ENCODE data around the gene TTC27. TPM values are rescaled to one million over a fixed set of nuclear protein-coding genes. Genes with fewer than 3 reads are reported as not detected.

Gene TTC27
- total RNA-seq, 2 experiments from 2014 or later = 30.1 to 33.8 TPM

DNA sequence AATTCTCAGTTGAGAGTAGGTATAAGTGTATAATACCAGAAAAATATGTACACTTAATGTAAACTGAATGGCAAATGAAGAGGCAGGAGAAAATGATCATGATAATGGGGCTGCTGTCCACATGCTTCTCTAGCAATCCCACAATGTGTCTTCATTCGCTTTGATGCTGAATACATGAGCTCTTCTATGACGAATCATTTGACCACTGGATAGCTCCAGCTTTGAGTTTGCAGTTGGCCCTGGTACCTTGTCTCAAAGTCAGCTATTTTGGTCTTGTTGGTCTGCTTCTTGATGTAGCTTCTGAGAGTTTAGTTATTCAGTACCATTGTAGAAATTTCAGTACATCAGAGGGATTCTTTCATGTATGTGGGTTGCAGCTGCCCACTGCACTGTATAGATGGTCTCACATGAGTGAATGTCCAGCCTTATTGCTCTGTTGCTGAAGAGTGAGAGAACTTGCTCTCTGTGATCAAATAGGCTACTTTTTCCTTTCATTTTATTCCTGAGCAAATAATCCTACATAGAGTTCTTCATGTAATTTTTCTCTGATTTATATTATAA, 105.1 kb downstream of the TTC27 start:
- intact Hi-C loops (cut with micrococcal nuclease) = no loop called here
- TF ChIP-seq CTCF (IDR thresholded peaks at IDR 0.05) = no peak
- no peak for DNase-seq
- no peak overlapping the region for H3K4me3 Mint-ChIP-seq
- ATAC-seq = no peak
- peaks cover 16% of the 10 kb centered on the region for H3K36me3 Mint-ChIP-seq (ENCODE audit: low read depth)
- no peaks in the 10 kb centered on the region for H3K9me3 Mint-ChIP-seq
- H3K27ac Mint-ChIP-seq = no peak overlapping the region
- POLR2A ChIA-PET = no interaction called here
- H3K4me1 Mint-ChIP-seq (ENCODE audit: low read depth) = no peaks in the 10 kb centered on the region
- H3K27me3 Mint-ChIP-seq = no peaks in the 10 kb centered on the region
- CTCF ChIA-PET = no interaction called here

DNA sequence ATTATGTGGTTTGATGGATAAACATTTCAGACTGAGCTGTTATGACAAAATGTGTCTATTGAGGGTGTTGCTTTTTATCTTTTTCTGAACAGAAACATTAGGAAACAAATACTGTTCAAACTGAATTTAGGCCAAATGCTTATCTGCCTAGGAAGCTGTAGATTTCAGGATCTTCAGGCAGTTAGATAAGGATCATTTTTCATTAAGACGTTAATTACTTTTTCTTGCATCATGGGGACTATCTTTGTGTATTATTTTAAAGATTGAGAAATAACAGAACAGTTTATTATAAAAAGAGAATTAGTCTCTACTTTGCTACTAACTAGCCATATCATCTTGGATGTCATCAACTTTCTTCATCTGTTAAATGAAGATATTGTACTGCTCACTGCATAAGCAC, 107.5 kb downstream of the TTC27 start:
- DNase-seq = no peak
- Mint-ChIP-seq H3K9me3 (no peaks in the 10 kb centered on the region), H3K4me1 (ENCODE audit: low read depth) (no peaks in the 10 kb centered on the region), H3K27me3 (no peaks in the 10 kb centered on the region), H3K27ac (no peak overlapping the region), H3K4me3 (no peak overlapping the region), H3K36me3 (ENCODE audit: low read depth) (peaks cover 16% of the 10 kb centered on the region)
- ChIA-PET POLR2A (no interaction called here), CTCF (interaction anchor here (0.9 kb wide), 1 partner anchor 113 kb away, joined by 3 read pairs; no protein-coding TSS in a partner anchor)
- ATAC-seq = no peak
- intact Hi-C loops (cut with micrococcal nuclease) = no loop called here
- no peak for TF ChIP-seq CTCF (IDR thresholded peaks at IDR 0.05)

DNA sequence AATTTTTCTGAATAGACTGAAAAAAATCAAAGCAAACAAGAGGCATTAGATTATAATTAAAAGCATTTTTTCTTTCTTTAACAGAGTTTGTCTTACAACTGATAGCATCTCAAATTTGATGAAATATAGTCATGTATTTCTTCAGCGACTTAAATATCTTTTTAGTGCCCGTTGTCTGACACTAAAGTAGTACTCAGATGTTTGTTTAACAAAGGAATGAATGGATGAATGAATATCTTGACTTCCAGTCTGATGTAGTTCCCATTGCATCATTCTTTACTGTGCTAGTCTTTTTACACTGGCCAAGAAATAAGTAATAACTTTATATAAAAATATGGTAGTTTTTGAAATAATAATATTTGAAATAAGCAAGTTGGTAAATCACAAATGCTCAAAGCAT, 111.1 kb downstream of the TTC27 start:
- Mint-ChIP-seq H3K4me1 (ENCODE audit: low read depth) (no peaks in the 10 kb centered on the region), H3K4me3 (no peak overlapping the region), H3K27me3 (no peaks in the 10 kb centered on the region), H3K9me3 (no peaks in the 10 kb centered on the region), H3K27ac (no peak overlapping the region), H3K36me3 (ENCODE audit: low read depth) (peaks cover 36% of the 10 kb centered on the region)
- ChIA-PET CTCF (no interaction called here), POLR2A (no interaction called here)
- no peak for TF ChIP-seq CTCF (IDR thresholded peaks at IDR 0.05)
- no peak for DNase-seq
- ATAC-seq = no peak
- intact Hi-C loops (cut with micrococcal nuclease) = no loop called here

DNA sequence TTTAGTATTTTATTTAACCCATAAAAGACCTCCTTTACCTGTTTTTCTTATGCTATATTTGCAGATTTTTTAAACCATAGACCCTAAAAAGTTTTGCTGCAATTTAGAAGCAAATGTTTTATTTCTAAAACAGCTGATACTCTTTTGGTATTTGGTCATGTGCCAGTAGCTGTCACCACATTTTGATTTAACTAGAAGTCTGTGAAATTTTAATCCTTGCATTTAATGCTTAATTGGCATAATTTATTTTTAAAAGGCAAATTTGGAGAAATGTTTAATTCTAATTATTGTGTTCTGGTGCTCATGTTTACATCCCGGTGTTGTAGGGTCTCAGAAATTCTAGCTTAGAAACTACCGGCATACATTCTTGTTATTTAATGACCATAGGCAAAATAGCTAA, 111.8 kb downstream of the TTC27 start:
- no peak for TF ChIP-seq CTCF (IDR thresholded peaks at IDR 0.05)

GRCh38 chr2:32741575-32741974, 113.7 kb downstream of the TTC27 start:
- TF ChIP-seq CTCF (IDR thresholded peaks at IDR 0.05) = no peak
- H3K9me3 Mint-ChIP-seq = peaks cover under 1% of the 10 kb centered on the region
- no peak for ATAC-seq

More for the DNA sequence above, 111.8 kb downstream of the TTC27 start:
- Mint-ChIP-seq H3K27ac (no peak overlapping the region), H3K27me3 (no peaks in the 10 kb centered on the region), H3K4me1 (ENCODE audit: low read depth) (no peaks in the 10 kb centered on the region), H3K36me3 (ENCODE audit: low read depth) (peaks cover 42% of the 10 kb centered on the region), H3K9me3 (no peaks in the 10 kb centered on the region), H3K4me3 (no peak overlapping the region)
- ATAC-seq (no peak), DNase-seq (no peak)
- ChIA-PET POLR2A (interaction anchor here (0.6 kb wide), 1 partner anchor 98 kb away, joined by 3 read pairs; no protein-coding TSS in a partner anchor), CTCF (no interaction called here)
- intact Hi-C loops (cut with micrococcal nuclease) = no loop called here

More at GRCh38 chr2:32741575-32741974, 113.7 kb downstream of the TTC27 start:
- CTCF ChIA-PET = no interaction called here
- no peak for DNase-seq
- H3K27ac Mint-ChIP-seq = no peak overlapping the region
- no peaks in the 10 kb centered on the region for H3K27me3 Mint-ChIP-seq
- H3K4me3 Mint-ChIP-seq = no peak overlapping the region
- H3K4me1 Mint-ChIP-seq (ENCODE audit: low read depth) = peaks cover 5% of the 10 kb centered on the region
- POLR2A ChIA-PET = no interaction called here
- H3K36me3 Mint-ChIP-seq (ENCODE audit: low read depth) = peaks cover 46% of the 10 kb centered on the region
- intact Hi-C loops (cut with micrococcal nuclease) = no loop called here
